DND-41 (cell line): Measurements from ENCODE around the gene SLC15A1.

Experiments used
- CTCF ChIP-seq: IDR thresholded peaks from 2 replicates; pipeline ENCODE4 v1.5.1; 2012; ENCODE audit warnings: borderline replicate concordance, low read length, moderate library complexity, mild to moderate bottlenecking; ENCODE audit not compliant: poor library complexity, severe bottlenecking; ENCODE audit errors: extremely low read depth
- EZH2 ChIP-seq: IDR thresholded peaks from 3 replicates; pipeline ENCODE4 v1.6.1; 2012; ENCODE audit warnings: borderline replicate concordance, low read depth, mild to moderate bottlenecking, moderate library complexity, low read length, inconsistent platforms; ENCODE audit not compliant: severe bottlenecking

- TF ChIP-seq CTCF (no peak), EZH2 (no peak)
Observed at GRCh38 chr13:98769736-98770135, 17.3 kb upstream of the SLC15A1 start.
